Measurements from ENCODE around the gene MFSD8. TPM values are rescaled to one million over a fixed set of nuclear protein-coding genes. Genes with fewer than 3 reads are reported as not detected.
"Not testable (repeated sequence)": the region's sequence is repeated elsewhere in the genome, so short reads cannot be mapped to it uniquely, and the experiment has no call there.

The MFSD8 gene
- total RNA-seq, 1 experiment from 2014 or later = 17.7 TPM

DNA sequence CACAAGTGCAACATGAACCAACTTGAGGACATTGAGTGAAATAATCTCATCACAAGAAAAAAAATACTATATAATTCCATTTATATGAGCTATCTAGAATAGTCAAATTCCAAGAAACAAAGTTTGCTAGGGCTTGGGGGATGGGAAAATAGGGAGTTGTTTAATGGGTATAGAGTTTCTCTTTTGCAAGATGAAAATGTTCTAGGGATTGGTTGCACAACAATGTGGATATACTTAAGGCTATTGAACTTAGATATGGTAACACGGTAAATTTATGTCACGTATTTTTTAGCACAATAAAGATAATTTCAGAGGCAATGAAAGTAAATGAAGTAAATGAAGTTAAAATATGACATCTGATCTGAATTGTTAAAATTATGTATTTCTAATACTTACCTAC, 7.9 kb downstream of the MFSD8 start:
- ChIA-PET POLR2A (interaction anchor here (1.4 kb wide), 1 partner anchor 8 kb away, joined by 6 read pairs; the partner anchor contains the start of genes ABHD18 and MFSD8), CTCF (no interaction called here)
- no peak overlapping the region for H3K4me3 Mint-ChIP-seq (ENCODE audit: unreplicated experiment)
- no peak overlapping the region for H3K27ac Mint-ChIP-seq (ENCODE audit: low read depth, unreplicated experiment)
- peaks cover 5% of the 10 kb centered on the region for H3K4me1 Mint-ChIP-seq (ENCODE audit: insufficient read depth, unreplicated experiment)
- H3K36me3 Mint-ChIP-seq (ENCODE audit: insufficient read depth, unreplicated experiment) = peaks cover 51% of the 10 kb centered on the region
- no peaks in the 10 kb centered on the region for H3K9me3 Mint-ChIP-seq (ENCODE audit: unreplicated experiment)
- no peak for DNase-seq (ENCODE audit: unreplicated experiment)
- intact Hi-C loops (cut with micrococcal nuclease) = no loop called here
- H3K27me3 Mint-ChIP-seq (ENCODE audit: insufficient read depth, unreplicated experiment) = no peaks in the 10 kb centered on the region
- TF ChIP-seq, protein P1, sequence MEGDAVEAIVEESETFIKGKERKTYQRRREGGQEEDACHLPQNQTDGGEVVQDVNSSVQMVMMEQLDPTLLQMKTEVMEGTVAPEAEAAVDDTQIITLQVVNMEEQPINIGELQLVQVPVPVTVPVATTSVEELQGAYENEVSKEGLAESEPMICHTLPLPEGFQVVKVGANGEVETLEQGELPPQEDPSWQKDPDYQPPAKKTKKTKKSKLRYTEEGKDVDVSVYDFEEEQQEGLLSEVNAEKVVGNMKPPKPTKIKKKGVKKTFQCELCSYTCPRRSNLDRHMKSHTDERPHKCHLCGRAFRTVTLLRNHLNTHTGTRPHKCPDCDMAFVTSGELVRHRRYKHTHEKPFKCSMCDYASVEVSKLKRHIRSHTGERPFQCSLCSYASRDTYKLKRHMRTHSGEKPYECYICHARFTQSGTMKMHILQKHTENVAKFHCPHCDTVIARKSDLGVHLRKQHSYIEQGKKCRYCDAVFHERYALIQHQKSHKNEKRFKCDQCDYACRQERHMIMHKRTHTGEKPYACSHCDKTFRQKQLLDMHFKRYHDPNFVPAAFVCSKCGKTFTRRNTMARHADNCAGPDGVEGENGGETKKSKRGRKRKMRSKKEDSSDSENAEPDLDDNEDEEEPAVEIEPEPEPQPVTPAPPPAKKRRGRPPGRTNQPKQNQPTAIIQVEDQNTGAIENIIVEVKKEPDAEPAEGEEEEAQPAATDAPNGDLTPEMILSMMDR (IDR thresholded peaks at IDR 0.05; ENCODE audit: unreplicated experiment) = no peak
- BruUV-seq (replicated peaks) = no TSS peak

DNA sequence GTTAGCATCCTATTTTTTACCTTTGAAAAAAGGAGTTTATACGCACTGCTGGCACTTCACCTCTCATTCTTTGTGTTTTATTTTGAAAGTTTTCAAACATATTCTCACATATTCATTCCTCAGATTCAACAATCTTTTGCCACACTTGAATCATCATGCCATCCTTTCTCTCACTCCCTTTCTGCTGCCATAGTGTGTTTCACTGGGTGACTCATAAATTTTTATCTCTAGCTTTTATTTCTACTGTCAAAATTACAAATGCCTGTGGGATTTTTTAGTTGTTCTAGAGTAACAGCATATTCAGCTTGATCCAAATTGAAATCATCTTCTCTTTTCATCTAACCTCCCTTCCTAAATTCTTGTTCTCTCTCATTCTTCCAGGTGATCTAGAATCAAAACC, 28.0 kb downstream of the MFSD8 start:
- H3K27me3 Mint-ChIP-seq (ENCODE audit: insufficient read depth, unreplicated experiment) = no peaks in the 10 kb centered on the region
- H3K36me3 Mint-ChIP-seq (ENCODE audit: insufficient read depth, unreplicated experiment) = peaks cover 18% of the 10 kb centered on the region
- BruUV-seq (replicated peaks) = no TSS peak
- intact Hi-C loops (cut with micrococcal nuclease) = no loop called here
- peak; percentile 5 for DNase-seq (ENCODE audit: unreplicated experiment)
- peaks cover 10% of the 10 kb centered on the region for H3K4me1 Mint-ChIP-seq (ENCODE audit: insufficient read depth, unreplicated experiment)
- ChIA-PET CTCF (interaction anchor here (0.7 to 1.4 kb wide), 2 partner anchors 20 to 1293 kb away, joined by 3 to 4 read pairs; no protein-coding TSS in a partner anchor), POLR2A (interaction anchor here (1.1 to 1.4 kb wide), 6 partner anchors 23 to 154 kb away, joined by 3 to 6 read pairs (median 3); partner anchors contain the start of genes ABHD18, HSPA4L, MFSD8 and PLK4)
- TF ChIP-seq, protein P1 (IDR thresholded peaks at IDR 0.05; ENCODE audit: unreplicated experiment) = no peak
- H3K27ac Mint-ChIP-seq (ENCODE audit: low read depth, unreplicated experiment) = peak overlapping the region; percentile 24
- no peaks in the 10 kb centered on the region for H3K9me3 Mint-ChIP-seq (ENCODE audit: unreplicated experiment)
- H3K4me3 Mint-ChIP-seq (ENCODE audit: unreplicated experiment) = no peak overlapping the region

DNA sequence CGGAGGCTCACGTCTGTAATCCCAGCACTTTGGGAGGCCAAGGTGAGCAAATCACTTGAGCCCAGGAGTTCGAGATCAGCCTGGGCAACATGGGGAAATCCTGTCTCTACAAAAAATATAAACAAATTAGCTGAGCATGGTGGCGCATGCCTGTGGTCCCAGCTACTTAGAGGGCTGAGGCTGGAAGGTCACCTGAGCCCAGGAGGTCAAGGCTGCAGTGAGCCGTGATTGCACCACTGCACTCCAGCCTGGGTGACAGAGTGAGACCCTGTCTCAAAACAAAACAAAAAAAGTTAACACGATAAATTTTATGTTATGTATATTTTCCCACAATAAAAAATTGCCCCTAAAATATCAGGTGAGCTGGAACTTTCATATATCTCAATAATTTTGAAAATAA, 33.1 kb downstream of the MFSD8 start:
- BruUV-seq (replicated peaks); CTCF ChIA-PET; H3K4me1 Mint-ChIP-seq (ENCODE audit: insufficient read depth, unreplicated experiment); H3K27me3 Mint-ChIP-seq (ENCODE audit: insufficient read depth, unreplicated experiment); H3K4me3 Mint-ChIP-seq (ENCODE audit: unreplicated experiment); H3K9me3 Mint-ChIP-seq (ENCODE audit: unreplicated experiment); DNase-seq (ENCODE audit: unreplicated experiment); H3K27ac Mint-ChIP-seq (ENCODE audit: low read depth, unreplicated experiment); intact Hi-C loops (cut with micrococcal nuclease): not testable (repeated sequence)
- peaks cover 19% of the 10 kb centered on the region for H3K36me3 Mint-ChIP-seq (ENCODE audit: insufficient read depth, unreplicated experiment)
- POLR2A ChIA-PET = interaction anchor here (0.6 kb wide), 1 partner anchor 162 kb away, joined by 3 read pairs; no protein-coding TSS in a partner anchor

DNA sequence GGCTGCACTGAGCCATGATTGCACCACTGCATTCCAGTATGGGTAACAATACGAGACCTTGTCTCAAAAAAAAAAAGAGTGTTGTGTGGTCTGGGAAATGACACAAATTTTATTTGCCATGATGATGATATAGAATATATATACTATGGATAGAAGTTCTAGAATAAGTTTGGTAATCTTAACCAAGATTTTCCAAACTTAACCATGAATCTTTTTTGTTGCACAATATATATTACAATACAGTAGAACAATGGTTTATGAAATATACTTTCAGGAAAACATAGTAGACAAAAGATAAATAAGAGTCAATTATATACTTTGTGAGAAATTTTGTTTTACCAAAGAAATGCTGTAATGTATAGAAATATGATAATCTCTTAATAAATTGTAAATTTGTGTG, 34.8 kb downstream of the MFSD8 start:
- POLR2A ChIA-PET = interaction anchor here (0.6 to 0.7 kb wide), 3 partner anchors 8 to 147 kb away, joined by 3 read pairs; partner anchors contain the start of genes ABHD18 and MFSD8
- TF ChIP-seq, protein P1 (IDR thresholded peaks at IDR 0.05; ENCODE audit: unreplicated experiment) = no peak
- BruUV-seq (replicated peaks) = no TSS peak
- Mint-ChIP-seq H3K27ac (ENCODE audit: low read depth, unreplicated experiment) (no peak overlapping the region), H3K4me3 (ENCODE audit: unreplicated experiment) (no peak overlapping the region), H3K27me3 (ENCODE audit: insufficient read depth, unreplicated experiment) (no peaks in the 10 kb centered on the region), H3K4me1 (ENCODE audit: insufficient read depth, unreplicated experiment) (no peaks in the 10 kb centered on the region), H3K9me3 (ENCODE audit: unreplicated experiment) (no peaks in the 10 kb centered on the region), H3K36me3 (ENCODE audit: insufficient read depth, unreplicated experiment) (peaks cover 22% of the 10 kb centered on the region)
- CTCF ChIA-PET = interaction anchor here (0.5 kb wide), 1 partner anchor 661 kb away, joined by 4 read pairs; no protein-coding TSS in a partner anchor
- no peak for DNase-seq (ENCODE audit: unreplicated experiment)
- intact Hi-C loops (cut with micrococcal nuclease) = no loop called here

DNA sequence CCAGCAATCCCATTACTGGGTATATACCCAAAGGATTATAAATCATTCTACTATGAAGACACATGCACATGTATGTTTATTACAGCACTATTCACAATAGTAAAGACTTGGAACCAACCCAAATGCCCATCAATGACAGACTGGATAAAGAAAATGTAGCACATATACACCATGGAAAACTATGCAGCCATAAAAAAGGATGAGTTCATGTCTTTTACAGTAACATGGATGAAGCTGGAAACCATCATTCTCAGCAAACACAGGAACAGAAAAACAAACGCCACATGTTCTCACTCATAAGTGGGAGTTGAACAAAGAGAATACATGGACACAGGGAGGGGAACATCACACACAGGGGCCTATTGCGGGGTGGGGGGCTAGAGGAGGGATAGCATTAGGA, 39.3 kb downstream of the MFSD8 start:
- H3K4me3 Mint-ChIP-seq (ENCODE audit: unreplicated experiment); intact Hi-C loops (cut with micrococcal nuclease); H3K27me3 Mint-ChIP-seq (ENCODE audit: insufficient read depth, unreplicated experiment); H3K4me1 Mint-ChIP-seq (ENCODE audit: insufficient read depth, unreplicated experiment); DNase-seq (ENCODE audit: unreplicated experiment); CTCF ChIA-PET; H3K27ac Mint-ChIP-seq (ENCODE audit: low read depth, unreplicated experiment); H3K9me3 Mint-ChIP-seq (ENCODE audit: unreplicated experiment); BruUV-seq (replicated peaks); POLR2A ChIA-PET: not testable (repeated sequence)
- peaks cover 32% of the 10 kb centered on the region for H3K36me3 Mint-ChIP-seq (ENCODE audit: insufficient read depth, unreplicated experiment)
